DOHH2 (cell line): ENCODE data around the gene TFAM.

Experiments used
- EZH2phosphoT487 ChIP-seq: fragments of 200-600 bp; sonication (generic); IDR thresholded peaks from 2 replicates; pipeline ENCODE4 v1.6.1; 2017; ENCODE audit warnings: borderline replicate concordance, mild to moderate bottlenecking, antibody characterized with exemption, low read length, moderate library complexity, mixed read lengths
- TF ChIP-seq, protein P1 (sequence below): fragments of 200-600 bp; sonication (generic); IDR thresholded peaks from one replicate; pipeline ENCODE4 v1.5.1; 2014; ENCODE audit warnings: antibody characterized with exemption, mild to moderate bottlenecking, low read depth, low read length; ENCODE audit not compliant: poor library complexity, severe bottlenecking

DNA sequence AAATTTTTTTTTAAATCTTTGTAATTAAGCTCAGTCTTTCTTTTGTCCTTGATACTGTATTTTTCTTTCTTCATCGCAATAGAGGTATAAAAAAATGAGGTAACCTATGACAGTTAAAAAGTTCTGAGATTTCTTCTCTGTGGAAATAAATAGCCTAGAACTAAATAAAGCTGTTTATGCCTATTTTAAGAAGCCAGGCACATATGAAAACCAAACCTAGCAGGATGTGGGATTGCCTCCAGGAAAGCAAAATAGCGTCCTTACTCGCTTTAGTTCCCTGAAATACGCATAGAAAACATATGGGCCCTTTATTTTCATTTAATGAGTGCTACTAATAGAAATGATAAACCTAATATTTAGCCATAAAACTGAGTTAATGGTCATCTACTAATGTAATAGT lies 43.8 kb upstream of the TFAM start:
- TF ChIP-seq, protein P1, sequence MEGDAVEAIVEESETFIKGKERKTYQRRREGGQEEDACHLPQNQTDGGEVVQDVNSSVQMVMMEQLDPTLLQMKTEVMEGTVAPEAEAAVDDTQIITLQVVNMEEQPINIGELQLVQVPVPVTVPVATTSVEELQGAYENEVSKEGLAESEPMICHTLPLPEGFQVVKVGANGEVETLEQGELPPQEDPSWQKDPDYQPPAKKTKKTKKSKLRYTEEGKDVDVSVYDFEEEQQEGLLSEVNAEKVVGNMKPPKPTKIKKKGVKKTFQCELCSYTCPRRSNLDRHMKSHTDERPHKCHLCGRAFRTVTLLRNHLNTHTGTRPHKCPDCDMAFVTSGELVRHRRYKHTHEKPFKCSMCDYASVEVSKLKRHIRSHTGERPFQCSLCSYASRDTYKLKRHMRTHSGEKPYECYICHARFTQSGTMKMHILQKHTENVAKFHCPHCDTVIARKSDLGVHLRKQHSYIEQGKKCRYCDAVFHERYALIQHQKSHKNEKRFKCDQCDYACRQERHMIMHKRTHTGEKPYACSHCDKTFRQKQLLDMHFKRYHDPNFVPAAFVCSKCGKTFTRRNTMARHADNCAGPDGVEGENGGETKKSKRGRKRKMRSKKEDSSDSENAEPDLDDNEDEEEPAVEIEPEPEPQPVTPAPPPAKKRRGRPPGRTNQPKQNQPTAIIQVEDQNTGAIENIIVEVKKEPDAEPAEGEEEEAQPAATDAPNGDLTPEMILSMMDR, result no peak
- no peak for TF ChIP-seq EZH2phosphoT487
